Measurements from ENCODE around the gene ZNF331. TPM values are rescaled to one million over a fixed set of nuclear protein-coding genes. Genes with fewer than 3 reads are reported as not detected.

Gene ZNF331
- total RNA-seq, 1 experiment from 2014 or later = 57.2 TPM

GRCh38 chr19:53577968-53578367 is 40.0 kb downstream of the ZNF331 start:
- peaks cover 16 to 18% of the 10 kb centered on the region in 2 experiments for H3K4me1 Mint-ChIP-seq
- no peaks in the 10 kb centered on the region for H3K79me2 ChIP-seq (ENCODE audit: insufficient read depth, low read length)
- H4K20me1 ChIP-seq (ENCODE audit: control insufficient read depth, insufficient read depth, insufficient read length) = no peaks in the 10 kb centered on the region
- H3K14ac ChIP-seq (ENCODE audit: insufficient read depth, low read length) = no peak overlapping the region
- no peak overlapping the region for H2AK5ac ChIP-seq (ENCODE audit: insufficient read length, low read length)
- no peaks in the 10 kb centered on the region for H3K23me2 ChIP-seq (ENCODE audit: insufficient read length, low read depth, low read length, poor library complexity, severe bottlenecking)
- H3K9me3 ChIP-seq (ENCODE audit: control insufficient read depth, low read depth, low read length) = peaks cover 25% of the 10 kb centered on the region
- no peaks in the 10 kb centered on the region for H3K79me1 ChIP-seq (ENCODE audit: insufficient read depth, low read depth, low read length, poor library complexity, severe bottlenecking)
- H3K4me3 Mint-ChIP-seq = no peak overlapping the region
- H3K4ac ChIP-seq (ENCODE audit: low read depth, low read length) = no peak overlapping the region
- H3K36me3 Mint-ChIP-seq (ENCODE audit: insufficient read depth in 1 of 3, low read depth in 3 of 3) = peaks cover 62 to 79% (median 74%) of the 10 kb centered on the region in 3 experiments
- H3K4me2 ChIP-seq (ENCODE audit: insufficient read depth, insufficient read length, low read length) = no peak overlapping the region
- H2BK15ac ChIP-seq (ENCODE audit: low read depth, low read length) = no peak overlapping the region
- no peak overlapping the region for H2BK5ac ChIP-seq (ENCODE audit: insufficient read length, low read length)
- H3K9ac ChIP-seq (ENCODE audit: extremely low read depth, insufficient read length, low read length) = no peak overlapping the region
- no peak overlapping the region for H2BK20ac ChIP-seq (ENCODE audit: low read depth, low read length, poor library complexity, severe bottlenecking)
- H3K27me3 ChIP-seq (ENCODE audit: insufficient read depth, low read length) = no peaks in the 10 kb centered on the region
- no peak for DNase-seq
- no peak for TF ChIP-seq CTCF (conservative IDR thresholded peaks at IDR 0.05)
- peaks cover 1% of the 10 kb centered on the region for H3K27me3 Mint-ChIP-seq (ENCODE audit: low read depth)
- no peak overlapping the region for H3K27ac ChIP-seq (ENCODE audit: insufficient read length, low read depth, low read length)
- peaks cover 36 to 45% of the 10 kb centered on the region in 2 experiments for H3K9me3 Mint-ChIP-seq
- H3K27ac Mint-ChIP-seq = no peak overlapping the region
- H2BK12ac ChIP-seq (ENCODE audit: insufficient read length, low read depth, low read length) = no peak overlapping the region
- WGBS (ENCODE audit: extremely low coverage, insufficient read length, low lambda C conversion rate) = no CpG with 5 or more reads among the region's 12 CpGs
- no peak overlapping the region for H4K8ac ChIP-seq (replicated peaks; ENCODE audit: insufficient read length, low read depth, low read length)
- H4K5ac ChIP-seq (ENCODE audit: insufficient read length, low read depth, low read length) = no peak overlapping the region
- no peak overlapping the region for H2AFZ ChIP-seq (ENCODE audit: low read length)
- H3K18ac ChIP-seq (ENCODE audit: insufficient read length, low read depth, low read length) = no peak overlapping the region
- no peak overlapping the region for H3K56ac ChIP-seq (ENCODE audit: insufficient read length, low read depth, low read length)
- no peaks in the 10 kb centered on the region for H3K4me1 ChIP-seq (ENCODE audit: insufficient read depth, low read length)
- H3T11ph ChIP-seq (ENCODE audit: low read length) = no peak overlapping the region
- H3K23ac ChIP-seq (ENCODE audit: insufficient read length, low read depth, low read length) = no peak overlapping the region
- H2BK120ac ChIP-seq (ENCODE audit: low read depth, low read length, poor library complexity, severe bottlenecking) = no peak overlapping the region
- H4K91ac ChIP-seq (ENCODE audit: insufficient read length, low read depth, low read length) = no peak overlapping the region

Data from H9 (cell line).